Measurements from ENCODE around the gene GCNT2. TPM values are rescaled to one million over a fixed set of nuclear protein-coding genes. Genes with fewer than 3 reads are reported as not detected.
A peak's percentile ranks its signal among the peaks of the same experiment; 100 is the strongest.

The GCNT2 gene
- polyA plus RNA-seq, 3 donors: 3.5 to 10.0 (median 4.3) TPM

- Histone ChIP-seq H3K36me3 (replicated peaks in 1 of 2; ENCODE audit: control insufficient read depth in 1 of 2, insufficient read depth in 2 of 2, low read length in 2 of 2) (no peaks in the 10 kb centered on the region), H3K4me3 (replicated peaks in 1 of 3; ENCODE audit: low read depth in 2 of 3, low read length in 3 of 3) (peak overlapping the region; percentile 29 to 87 (median 57)), H3K79me2 (ENCODE audit: insufficient read depth, low read length) (peaks cover 75% of the 10 kb centered on the region), H3K27me3 (ENCODE audit: control insufficient read depth in 2 of 2, insufficient read depth in 2 of 2, low read length in 2 of 2) (no peaks in the 10 kb centered on the region), H3K4me2 (replicated peaks; ENCODE audit: extremely low read depth, low read length, poor library complexity, severe bottlenecking) (peak overlapping the region; percentile 72), H3K27ac (ENCODE audit: low read depth in 1 of 2, low read length in 2 of 2) (peak overlapping the region; percentile 81 to 86), H3K9me3 (replicated peaks in 1 of 2; ENCODE audit: control insufficient read depth in 1 of 2, insufficient read depth in 1 of 2, low read length in 2 of 2) (no peaks in the 10 kb centered on the region), H3K9ac (ENCODE audit: insufficient read depth, low read length, poor library complexity, severe bottlenecking) (peak overlapping the region; percentile 29), H3K4me1 (ENCODE audit: control insufficient read depth in 1 of 2, insufficient read depth in 2 of 2, low read length in 2 of 2) (peaks cover 76 to 82% of the 10 kb centered on the region in 2 donors), H4K20me1 (ENCODE audit: insufficient read depth, low read length) (no peaks in the 10 kb centered on the region), H2AFZ (ENCODE audit: insufficient read depth, low read depth, low read length, poor library complexity, severe bottlenecking) (peak overlapping the region; percentile 23)
- Mint-ChIP-seq H3K9me3 (no peaks in the 10 kb centered on the region), H3K27me3 (ENCODE audit: low read depth in 3 of 3) (no peaks in the 10 kb centered on the region), H3K36me3 (peaks cover 1 to 6% of the 10 kb centered on the region in 2 donors), H3K4me1 (peaks cover 76% of the 10 kb centered on the region), H3K27ac (peak overlapping the region; percentile 88 to 98 (median 92)), H3K4me3 (peak overlapping the region; percentile 66 to 89)
- no CpG with 5 or more reads among the region's 1 CpG for WGBS (ENCODE audit: insufficient coverage)
- intact Hi-C loops (cut with micrococcal nuclease): loop anchor here (5.0 to 10.0 kb wide), 3 partner anchors 63 to 106 kb away; no protein-coding TSS in a partner anchor
- peak; percentile 61 to 86 (median 81) for DNase-seq
- no peak for TF ChIP-seq CTCF (IDR thresholded peaks at IDR 0.05)
Observed at GRCh38 chr6:10531503-10531902, 10.4 kb downstream of the GCNT2 start.

- intact Hi-C loops (cut with micrococcal nuclease): loop anchor here (5.0 to 10.0 kb wide), 3 partner anchors 63 to 105 kb away; no protein-coding TSS in a partner anchor
- peak overlapping the region; percentile 66 to 89 for H3K4me3 Mint-ChIP-seq
- H3K9ac ChIP-seq (ENCODE audit: insufficient read depth, low read length, poor library complexity, severe bottlenecking): peak overlapping the region; percentile 29
- peaks cover 77% of the 10 kb centered on the region for H3K79me2 ChIP-seq (ENCODE audit: insufficient read depth, low read length)
- H3K27ac Mint-ChIP-seq: peak overlapping the region; percentile 88 to 98 (median 92)
- H3K27me3 Mint-ChIP-seq (ENCODE audit: low read depth in 3 of 3): no peaks in the 10 kb centered on the region
- peak overlapping the region; percentile 81 to 86 for H3K27ac ChIP-seq (ENCODE audit: low read depth in 1 of 2, low read length in 2 of 2)
- peak in 2 of 3 donors; percentile 57 to 65 for DNase-seq
- H2AFZ ChIP-seq (ENCODE audit: insufficient read depth, low read depth, low read length, poor library complexity, severe bottlenecking): peak overlapping the region; percentile 23
- no peaks in the 10 kb centered on the region for H4K20me1 ChIP-seq (ENCODE audit: insufficient read depth, low read length)
- peaks cover 79% of the 10 kb centered on the region for H3K4me1 Mint-ChIP-seq
- no peaks in the 10 kb centered on the region for H3K9me3 Mint-ChIP-seq
- H3K36me3 Mint-ChIP-seq: peaks cover 1 to 6% of the 10 kb centered on the region in 2 donors
- no peak for TF ChIP-seq CTCF (IDR thresholded peaks at IDR 0.05)
- H3K4me1 ChIP-seq (ENCODE audit: control insufficient read depth in 1 of 2, insufficient read depth in 2 of 2, low read length in 2 of 2): peaks cover 80 to 87% of the 10 kb centered on the region in 2 donors
- WGBS (ENCODE audit: insufficient coverage): 29% methylated on average over 2 of the region's 9 CpGs
- no peaks in the 10 kb centered on the region for H3K9me3 ChIP-seq (replicated peaks in 1 of 2; ENCODE audit: control insufficient read depth in 1 of 2, insufficient read depth in 1 of 2, low read length in 2 of 2)
- H3K27me3 ChIP-seq (ENCODE audit: control insufficient read depth in 2 of 2, insufficient read depth in 2 of 2, low read length in 2 of 2): no peaks in the 10 kb centered on the region
- H3K4me2 ChIP-seq (replicated peaks; ENCODE audit: extremely low read depth, low read length, poor library complexity, severe bottlenecking): peak overlapping the region; percentile 72
- H3K4me3 ChIP-seq (replicated peaks in 1 of 3; ENCODE audit: low read depth in 2 of 3, low read length in 3 of 3): peak overlapping the region; percentile 29 to 87 (median 57)
- no peaks in the 10 kb centered on the region for H3K36me3 ChIP-seq (replicated peaks in 1 of 2; ENCODE audit: control insufficient read depth in 1 of 2, insufficient read depth in 2 of 2, low read length in 2 of 2)
Observed at GRCh38 chr6:10531942-10532341, 10.8 kb downstream of the GCNT2 start.
